KOPT-K1 (cell line): ENCODE data around the gene CCDC28B.
A peak's percentile ranks its signal among the peaks of the same experiment; 100 is the strongest.

Source experiments
- H3K27ac ChIP-seq: fragments of 200-600 bp; sonication (generic); 2 replicates; pipeline ENCODE4 v1.5.1; 2016; ENCODE audit warnings: antibody characterized with exemption, mild to moderate bottlenecking, low read depth, low read length; ENCODE audit not compliant: poor library complexity, severe bottlenecking
- H3K36me3 ChIP-seq: fragments of 200-600 bp; sonication (generic); 2 replicates; pipeline ENCODE4 v1.5.1; 2017; ENCODE audit warnings: antibody characterized with exemption, mild to moderate bottlenecking, low read length, moderate library complexity; ENCODE audit not compliant: insufficient read depth
- H3K9me3 ChIP-seq: fragments of 200-600 bp; sonication (generic); 2 replicates; pipeline ENCODE4 v1.5.1; 2017; ENCODE audit warnings: antibody characterized with exemption, low read length, mild to moderate bottlenecking; ENCODE audit not compliant: insufficient read depth, poor library complexity, severe bottlenecking

The CCDC28B gene

DNA sequence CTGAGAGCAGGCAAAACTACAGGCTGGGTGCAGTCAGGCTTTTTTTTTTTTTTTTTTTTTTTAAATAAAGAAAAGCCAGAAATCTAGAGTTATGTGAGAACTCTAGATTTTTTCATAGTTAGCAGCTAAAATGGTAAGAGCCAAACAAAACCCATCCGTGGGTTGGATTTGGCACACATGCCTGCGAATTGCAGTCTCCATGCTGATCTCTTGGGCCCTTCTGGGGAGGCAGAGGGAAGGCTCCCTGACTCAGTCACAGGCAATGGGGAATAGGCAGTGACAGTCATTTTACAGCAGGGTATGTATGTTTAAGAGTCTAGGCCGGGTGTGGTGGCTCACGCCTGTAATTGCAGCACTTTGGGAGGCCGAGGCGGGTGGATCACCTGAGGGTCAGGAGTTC lies 18.3 kb upstream of the CCDC28B start:
- peaks cover 66% of the 10 kb centered on the region for H3K36me3 ChIP-seq

DNA sequence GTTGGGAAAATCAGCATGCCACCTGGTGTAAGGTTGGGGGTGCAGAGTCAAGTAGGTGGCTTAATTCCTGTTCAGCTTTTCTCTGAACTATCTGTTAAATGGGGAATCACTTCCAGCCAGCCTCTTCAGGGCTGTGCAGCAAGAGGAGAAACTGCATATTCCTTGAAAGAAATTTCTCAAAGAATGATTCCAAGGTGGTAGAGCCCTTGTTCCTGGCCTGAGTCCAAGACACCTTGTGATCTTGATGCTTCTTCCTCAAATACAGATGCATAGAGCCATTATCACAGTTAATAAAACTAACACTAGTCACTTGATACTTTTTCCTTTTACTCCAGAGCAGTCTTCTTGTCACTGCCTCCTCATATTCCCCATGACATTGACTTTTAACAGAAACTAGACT lies 15.7 kb upstream of the CCDC28B start:
- peaks cover 91% of the 10 kb centered on the region for H3K36me3 ChIP-seq
- H3K9me3 ChIP-seq, result no peaks in the 10 kb centered on the region
- H3K27ac ChIP-seq, result no peak overlapping the region

More for the DNA sequence above, 18.3 kb upstream of the CCDC28B start:
- no peaks in the 10 kb centered on the region for H3K9me3 ChIP-seq
- H3K27ac ChIP-seq, result no peak overlapping the region

GRCh38 chr1:32186077-32186476 lies 14.3 kb upstream of the CCDC28B start:
- Histone ChIP-seq H3K27ac (no peak overlapping the region), H3K36me3 (peaks cover 98% of the 10 kb centered on the region), H3K9me3 (no peaks in the 10 kb centered on the region)

DNA sequence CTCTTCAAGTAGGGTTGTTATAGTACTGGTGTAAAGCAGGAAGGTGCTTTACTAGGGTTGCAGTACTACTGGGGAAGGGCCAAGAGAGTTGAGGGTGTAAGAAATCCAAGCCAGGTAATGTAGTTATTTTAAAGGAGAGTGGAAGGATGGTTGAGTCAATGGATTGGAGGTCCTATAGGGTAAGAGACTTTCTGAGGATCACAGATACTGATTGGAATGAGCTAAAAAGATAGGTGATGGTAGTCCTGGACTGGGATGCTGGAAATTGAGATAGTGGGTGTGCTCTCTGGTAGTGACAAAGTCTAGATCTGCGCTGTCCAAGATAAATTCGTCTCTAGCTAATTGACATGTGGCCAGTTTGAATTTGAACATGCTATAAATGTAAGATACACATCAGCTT lies 13.9 kb upstream of the CCDC28B start:
- no peaks in the 10 kb centered on the region for H3K9me3 ChIP-seq
- H3K36me3 ChIP-seq, result peaks cover 98% of the 10 kb centered on the region
- H3K27ac ChIP-seq, result no peak overlapping the region

GRCh38 chr1:32187850-32188249 lies 12.5 kb upstream of the CCDC28B start:
- no peak overlapping the region for H3K27ac ChIP-seq
- no peaks in the 10 kb centered on the region for H3K9me3 ChIP-seq
- peaks cover 98% of the 10 kb centered on the region for H3K36me3 ChIP-seq

DNA sequence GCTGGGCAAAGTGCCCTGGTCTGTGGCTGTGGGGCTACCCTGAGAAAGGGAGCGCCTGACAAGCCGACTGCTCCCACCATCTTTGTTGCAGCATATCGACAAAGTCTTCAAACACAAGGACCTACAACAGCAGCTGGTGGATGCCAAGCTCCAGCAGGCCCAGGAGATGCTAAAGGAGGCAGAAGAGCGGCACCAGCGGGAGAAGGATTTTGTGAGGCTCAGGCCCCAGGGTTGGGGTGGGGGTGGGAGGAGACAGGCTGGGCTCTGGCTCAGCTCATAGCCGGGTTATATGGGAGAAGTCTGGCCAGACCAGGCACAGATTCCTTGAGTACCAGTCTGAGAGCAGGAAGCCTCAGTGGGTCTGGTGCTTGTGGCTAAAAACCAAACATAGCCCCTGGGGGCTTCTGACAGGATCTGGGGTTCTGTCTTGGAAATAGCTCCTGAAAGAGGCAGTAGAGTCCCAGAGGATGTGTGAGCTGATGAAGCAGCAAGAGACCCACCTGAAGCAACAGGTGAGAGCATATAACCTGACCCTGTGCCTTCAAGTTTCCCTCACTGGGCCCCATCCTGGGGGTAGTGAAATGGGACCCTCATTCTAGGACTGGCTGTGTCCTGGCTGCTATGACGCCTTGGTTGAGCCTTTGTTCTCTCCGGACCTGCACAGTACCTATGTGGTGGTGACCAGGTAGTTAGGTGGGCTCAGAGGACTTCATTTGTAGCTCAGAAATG lies 8.0 kb upstream of the CCDC28B start:
- Histone ChIP-seq H3K36me3 (peaks cover 100% of the 10 kb centered on the region), H3K9me3 (no peaks in the 10 kb centered on the region)

DNA sequence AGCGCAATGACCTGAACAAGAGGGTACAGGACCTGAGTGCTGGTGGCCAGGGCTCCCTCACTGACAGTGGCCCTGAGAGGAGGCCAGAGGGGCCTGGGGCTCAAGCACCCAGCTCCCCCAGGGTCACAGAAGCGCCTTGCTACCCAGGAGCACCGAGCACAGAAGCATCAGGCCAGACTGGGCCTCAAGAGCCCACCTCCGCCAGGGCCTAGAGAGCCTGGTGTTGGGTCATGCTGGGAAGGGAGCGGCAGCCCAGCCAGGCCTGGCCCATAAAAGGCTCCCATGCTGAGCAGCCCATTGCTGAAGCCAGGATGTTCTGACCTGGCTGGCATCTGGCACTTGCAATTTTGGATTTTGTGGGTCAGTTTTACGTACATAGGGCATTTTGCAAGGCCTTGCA lies 5.4 kb upstream of the CCDC28B start:
- Histone ChIP-seq H3K36me3 (peaks cover 91% of the 10 kb centered on the region), H3K9me3 (no peaks in the 10 kb centered on the region), H3K27ac (no peak overlapping the region)

More for the DNA sequence above, 8.0 kb upstream of the CCDC28B start:
- no peak overlapping the region for H3K27ac ChIP-seq

DNA sequence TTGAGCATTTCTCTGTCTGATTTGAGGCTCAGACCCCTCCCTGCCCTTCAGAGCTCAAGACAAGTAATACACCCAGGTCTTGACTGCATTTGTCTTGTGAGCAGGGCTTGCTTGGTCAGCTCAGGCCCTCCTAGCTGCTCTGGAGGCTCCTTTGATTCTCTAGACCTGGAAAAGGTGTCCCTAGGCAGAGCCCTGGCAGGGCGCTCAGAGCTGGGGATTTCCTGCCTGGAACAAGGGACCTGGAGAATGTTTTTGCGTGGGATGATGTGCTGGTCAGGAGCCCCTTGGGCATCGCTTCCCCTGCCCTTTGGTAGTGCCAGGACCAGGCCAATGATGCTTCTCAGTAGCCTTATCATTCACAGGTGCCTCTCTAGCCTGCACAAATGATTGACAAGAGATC lies 4.9 kb upstream of the CCDC28B start:
- no peak overlapping the region for H3K27ac ChIP-seq
- H3K9me3 ChIP-seq, result no peaks in the 10 kb centered on the region
- peaks cover 85% of the 10 kb centered on the region for H3K36me3 ChIP-seq

DNA sequence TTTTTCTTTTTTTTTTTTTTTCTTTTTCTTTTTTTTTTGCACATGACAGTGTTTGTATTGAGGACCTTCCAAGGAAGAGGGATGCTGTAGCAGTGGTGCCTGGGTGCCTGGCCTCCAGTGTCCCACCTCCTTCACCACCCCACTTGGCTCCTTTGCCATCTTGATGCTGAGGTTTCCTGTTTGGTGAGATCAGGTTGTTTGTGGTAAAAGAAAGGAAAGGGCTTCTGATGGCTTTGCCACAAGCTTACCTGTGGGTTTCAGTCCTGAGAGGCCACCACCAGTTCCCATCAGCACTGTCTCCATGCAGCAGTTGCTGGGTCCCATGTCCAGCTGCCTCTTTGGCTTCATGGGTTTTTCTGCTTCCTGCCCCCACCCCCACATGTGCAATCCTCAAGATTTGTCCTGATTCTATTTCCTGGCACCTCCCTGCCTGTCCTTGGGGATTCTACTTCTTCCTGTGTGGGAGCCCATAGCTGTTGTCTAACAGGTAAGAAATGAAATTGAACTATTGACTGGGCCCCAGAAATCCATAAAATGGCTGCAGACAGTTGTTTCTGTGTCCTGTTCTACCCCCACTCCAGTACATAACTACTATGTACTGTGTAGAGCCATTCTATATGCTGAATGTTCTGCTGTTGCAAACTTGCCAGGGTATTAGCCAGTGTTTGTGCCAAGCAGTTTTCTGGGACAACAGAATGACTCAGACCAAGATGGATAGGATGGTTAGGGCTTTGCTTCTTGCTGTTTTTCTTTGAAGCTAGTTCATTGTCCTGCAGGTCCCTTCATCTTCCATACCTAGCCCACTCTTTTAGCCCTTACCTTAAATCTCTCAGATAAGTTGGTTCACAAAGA lies 4.2 kb upstream of the CCDC28B start:
- Histone ChIP-seq H3K36me3 (peaks cover 78% of the 10 kb centered on the region), H3K27ac (no peak overlapping the region), H3K9me3 (no peaks in the 10 kb centered on the region)

DNA sequence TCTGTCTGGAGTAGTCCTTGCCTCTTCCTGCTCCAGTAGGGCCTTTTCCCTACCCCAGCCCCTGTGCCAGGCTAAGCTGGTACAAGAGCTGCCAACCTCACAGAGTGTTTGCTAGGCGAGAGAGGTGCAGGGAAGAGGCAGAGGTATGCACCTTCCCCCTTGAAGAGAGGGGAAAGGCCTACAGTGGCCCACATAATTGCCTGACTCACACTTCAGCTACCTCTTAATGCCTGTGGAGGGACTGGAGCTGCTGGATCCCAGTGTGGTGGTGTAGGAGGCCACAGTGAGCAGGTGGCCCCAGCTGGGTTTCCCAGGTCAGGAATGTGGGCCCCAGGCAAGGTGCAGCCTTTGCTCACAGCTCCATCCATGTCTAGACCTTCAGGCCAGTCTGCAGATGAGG lies 3.3 kb upstream of the CCDC28B start:
- H3K27ac ChIP-seq, result no peak overlapping the region
- H3K9me3 ChIP-seq, result no peaks in the 10 kb centered on the region
- H3K36me3 ChIP-seq, result peaks cover 70% of the 10 kb centered on the region

DNA sequence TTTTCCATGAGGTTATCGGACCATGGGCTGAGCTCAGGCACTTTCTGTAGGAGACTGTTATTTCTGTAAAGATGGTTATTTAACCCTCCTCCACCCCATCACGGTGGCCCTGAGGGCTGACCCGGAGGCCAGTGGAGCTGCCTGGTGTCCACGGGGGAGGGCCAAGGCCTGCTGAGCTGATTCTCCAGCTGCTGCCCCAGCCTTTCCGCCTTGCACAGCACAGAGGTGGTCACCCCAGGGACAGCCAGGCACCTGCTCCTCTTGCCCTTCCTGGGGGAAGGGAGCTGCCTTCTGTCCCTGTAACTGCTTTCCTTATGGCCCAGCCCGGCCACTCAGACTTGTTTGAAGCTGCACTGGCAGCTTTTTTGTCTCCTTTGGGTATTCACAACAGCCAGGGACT lies 2.6 kb upstream of the CCDC28B start:
- H3K27ac ChIP-seq, result no peak overlapping the region
- H3K9me3 ChIP-seq, result no peaks in the 10 kb centered on the region
- peaks cover 62% of the 10 kb centered on the region for H3K36me3 ChIP-seq

GRCh38 chr1:32198237-32199042 lies 2.0 kb upstream of the CCDC28B start:
- peaks cover 56% of the 10 kb centered on the region for H3K36me3 ChIP-seq
- no peak overlapping the region for H3K27ac ChIP-seq
- no peaks in the 10 kb centered on the region for H3K9me3 ChIP-seq

- peak overlapping the region; percentile 77 for H3K27ac ChIP-seq
- H3K36me3 ChIP-seq, result peaks cover 49% of the 10 kb centered on the region
- no peaks in the 10 kb centered on the region for H3K9me3 ChIP-seq
Measured at GRCh38 chr1:32199043-32199716, 1.2 kb upstream of the CCDC28B start.

DNA sequence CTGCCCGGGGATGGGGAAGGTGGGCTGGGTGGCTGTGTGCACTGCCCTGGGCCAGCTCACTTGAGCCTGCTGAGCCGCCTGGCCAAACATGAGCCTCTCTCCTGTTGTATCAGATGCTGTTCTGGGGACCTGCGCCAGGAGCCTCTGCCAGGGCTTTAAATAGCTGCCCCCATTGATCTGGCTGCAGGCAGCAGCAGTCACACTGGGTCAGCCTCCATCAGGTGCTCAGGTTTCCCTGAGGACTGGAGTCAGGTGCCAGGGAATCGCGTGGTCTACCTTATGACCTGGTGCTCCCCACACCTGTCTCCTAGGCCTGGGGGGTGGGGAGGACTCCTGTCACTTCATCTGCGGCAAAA lies 700 bp upstream of the CCDC28B start:
- Histone ChIP-seq H3K27ac (peak overlapping the region; percentile 77), H3K9me3 (no peaks in the 10 kb centered on the region), H3K36me3 (peaks cover 43% of the 10 kb centered on the region)
